Nephron (organoid): ENCODE measurements around the gene LDB3.

Experiments
- H3K27ac Mint-ChIP-seq, 3 experiments: 2 replicates each; pipeline ENCODE4 v1.8.0; 2020; ENCODE audit warnings: mixed read lengths in 3 of 3, mild to moderate bottlenecking in 2 of 3, moderate library complexity in 1 of 3
- H3K27me3 Mint-ChIP-seq: 2 replicates; pipeline ENCODE4 v1.8.0; 2021; ENCODE audit warnings: low read depth, mild to moderate bottlenecking, moderate library complexity, mixed read lengths
- H3K36me3 Mint-ChIP-seq: 2 replicates; pipeline ENCODE4 v1.8.0; 2020; ENCODE audit warnings: low read depth, mixed read lengths
- H3K4me1 Mint-ChIP-seq: 2 replicates; pipeline ENCODE4 v1.8.0; 2020; ENCODE audit warnings: mixed read lengths
- H3K4me3 Mint-ChIP-seq, 3 experiments: 2 replicates each; pipeline ENCODE4 v1.8.0; 2020; ENCODE audit warnings: mild to moderate bottlenecking in 3 of 3, mixed read lengths in 3 of 3, moderate library complexity in 2 of 3
- H3K9me3 Mint-ChIP-seq: 2 replicates; pipeline ENCODE4 v1.8.0; 2020; ENCODE audit warnings: mixed read lengths
- CTCF ChIP-seq, 3 experiments: fragments of 200-600 bp; sonication (generic); IDR thresholded peaks; one replicate each; pipeline ENCODE4 v1.5.0; 2021; ENCODE audit warnings: antibody characterized with exemption in 3 of 3; ENCODE audit not compliant: unreplicated experiment in 3 of 3

LDB3 gene

GRCh38 chr10:86692023-86692514 lies 23.8 kb downstream of the LDB3 start:
- Mint-ChIP-seq H3K27me3 (peaks cover 9% of the 10 kb centered on the region), H3K4me1 (peaks cover 20% of the 10 kb centered on the region), H3K27ac (no peak overlapping the region), H3K4me3 (no peak overlapping the region), H3K9me3 (no peaks in the 10 kb centered on the region), H3K36me3 (no peaks in the 10 kb centered on the region)
- TF ChIP-seq CTCF (IDR thresholded peaks at IDR 0.05; ENCODE audit: unreplicated experiment in 3 of 3) = no peak

GRCh38 chr10:86692664-86693063 lies 24.4 kb downstream of the LDB3 start:
- peaks cover 19% of the 10 kb centered on the region for H3K4me1 Mint-ChIP-seq
- H3K27me3 Mint-ChIP-seq = peaks cover 9% of the 10 kb centered on the region
- TF ChIP-seq CTCF (IDR thresholded peaks at IDR 0.05; ENCODE audit: unreplicated experiment in 3 of 3) = no peak
- H3K9me3 Mint-ChIP-seq = no peaks in the 10 kb centered on the region
- no peak overlapping the region for H3K4me3 Mint-ChIP-seq
- H3K36me3 Mint-ChIP-seq = no peaks in the 10 kb centered on the region
- no peak overlapping the region for H3K27ac Mint-ChIP-seq

GRCh38 chr10:86693275-86693674 lies 25.0 kb downstream of the LDB3 start:
- H3K4me1 Mint-ChIP-seq = peaks cover 13% of the 10 kb centered on the region
- TF ChIP-seq CTCF (IDR thresholded peaks at IDR 0.05; ENCODE audit: unreplicated experiment in 3 of 3) = no peak
- peaks cover 8% of the 10 kb centered on the region for H3K27me3 Mint-ChIP-seq
- H3K36me3 Mint-ChIP-seq = no peaks in the 10 kb centered on the region
- H3K4me3 Mint-ChIP-seq = no peak overlapping the region
- H3K27ac Mint-ChIP-seq = peak overlapping the region in 2 of 3 experiments; percentile 40 to 48
- H3K9me3 Mint-ChIP-seq = no peaks in the 10 kb centered on the region

GRCh38 chr10:86693721-86694369 lies 25.5 kb downstream of the LDB3 start:
- Mint-ChIP-seq H3K27ac (peak overlapping the region in 2 of 3 experiments; percentile 40 to 48), H3K4me3 (peak overlapping the region in 1 of 3 experiments; percentile 27), H3K9me3 (no peaks in the 10 kb centered on the region), H3K27me3 (peaks cover 5% of the 10 kb centered on the region), H3K36me3 (no peaks in the 10 kb centered on the region), H3K4me1 (peaks cover 10% of the 10 kb centered on the region)
- peak; percentile 68 to 76 (median 73) for TF ChIP-seq CTCF (IDR thresholded peaks at IDR 0.05; ENCODE audit: unreplicated experiment in 3 of 3)

- peak in 1 of 3 experiments; percentile 8 for TF ChIP-seq CTCF (IDR thresholded peaks at IDR 0.05; ENCODE audit: unreplicated experiment in 3 of 3)
- Mint-ChIP-seq H3K9me3 (no peaks in the 10 kb centered on the region), H3K4me3 (no peak overlapping the region), H3K4me1 (peaks cover 8% of the 10 kb centered on the region), H3K36me3 (no peaks in the 10 kb centered on the region), H3K27ac (no peak overlapping the region), H3K27me3 (peaks cover 5% of the 10 kb centered on the region)
Observed at GRCh38 chr10:86698207-86698940, 30.1 kb downstream of the LDB3 start.
